ENCODE measurements around the gene MTG2. TPM values are rescaled to one million over a fixed set of nuclear protein-coding genes. Genes with fewer than 3 reads are reported as not detected.
A peak's percentile ranks its signal among the peaks of the same experiment; 100 is the strongest.

The MTG2 gene
- total and polyA plus RNA-seq, 2 of the 13 experiments (the other 11 are each of a cell fraction or from before 2014, with no cell fraction given) = 20.4 to 37.8 TPM

DNA sequence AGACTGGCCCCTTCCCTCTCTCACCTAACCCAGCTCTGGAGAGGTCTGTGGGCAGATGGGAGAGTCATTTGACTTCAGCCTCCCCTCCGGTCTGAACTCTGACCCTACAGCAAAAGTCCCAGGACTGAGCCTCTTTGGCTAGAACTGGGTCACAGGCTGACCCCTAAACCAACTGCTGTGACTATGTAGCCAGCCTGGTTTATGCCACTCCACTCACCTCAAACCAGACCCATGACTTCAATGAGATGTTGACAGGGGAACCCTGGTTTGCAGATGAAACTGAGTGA, 54.6 kb downstream of the MTG2 start (continued):
- TF ChIP-seq, protein P1, sequence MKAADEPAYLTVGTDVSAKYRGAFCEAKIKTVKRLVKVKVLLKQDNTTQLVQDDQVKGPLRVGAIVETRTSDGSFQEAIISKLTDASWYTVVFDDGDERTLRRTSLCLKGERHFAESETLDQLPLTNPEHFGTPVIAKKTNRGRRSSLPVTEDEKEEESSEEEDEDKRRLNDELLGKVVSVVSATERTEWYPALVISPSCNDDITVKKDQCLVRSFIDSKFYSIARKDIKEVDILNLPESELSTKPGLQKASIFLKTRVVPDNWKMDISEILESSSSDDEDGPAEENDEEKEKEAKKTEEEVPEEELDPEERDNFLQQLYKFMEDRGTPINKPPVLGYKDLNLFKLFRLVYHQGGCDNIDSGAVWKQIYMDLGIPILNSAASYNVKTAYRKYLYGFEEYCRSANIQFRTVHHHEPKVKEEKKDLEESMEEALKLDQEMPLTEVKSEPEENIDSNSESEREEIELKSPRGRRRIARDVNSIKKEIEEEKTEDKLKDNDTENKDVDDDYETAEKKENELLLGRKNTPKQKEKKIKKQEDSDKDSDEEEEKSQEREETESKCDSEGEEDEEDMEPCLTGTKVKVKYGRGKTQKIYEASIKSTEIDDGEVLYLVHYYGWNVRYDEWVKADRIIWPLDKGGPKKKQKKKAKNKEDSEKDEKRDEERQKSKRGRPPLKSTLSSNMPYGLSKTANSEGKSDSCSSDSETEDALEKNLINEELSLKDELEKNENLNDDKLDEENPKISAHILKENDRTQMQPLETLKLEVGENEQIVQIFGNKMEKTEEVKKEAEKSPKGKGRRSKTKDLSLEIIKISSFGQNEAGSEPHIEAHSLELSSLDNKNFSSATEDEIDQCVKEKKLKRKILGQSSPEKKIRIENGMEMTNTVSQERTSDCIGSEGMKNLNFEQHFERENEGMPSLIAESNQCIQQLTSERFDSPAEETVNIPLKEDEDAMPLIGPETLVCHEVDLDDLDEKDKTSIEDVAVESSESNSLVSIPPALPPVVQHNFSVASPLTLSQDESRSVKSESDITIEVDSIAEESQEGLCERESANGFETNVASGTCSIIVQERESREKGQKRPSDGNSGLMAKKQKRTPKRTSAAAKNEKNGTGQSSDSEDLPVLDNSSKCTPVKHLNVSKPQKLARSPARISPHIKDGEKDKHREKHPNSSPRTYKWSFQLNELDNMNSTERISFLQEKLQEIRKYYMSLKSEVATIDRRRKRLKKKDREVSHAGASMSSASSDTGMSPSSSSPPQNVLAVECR (CRISPR knock-in tag; IDR thresholded peaks at IDR 0.05; ENCODE audit: borderline replicate concordance) = 0 out of 2 replicates have a peak, but pooled peaks have one; percentile 4
- TF ChIP-seq HOXA7 (CRISPR knock-in tag; IDR thresholded peaks at IDR 0.05) (no peak), CBX5 (CRISPR knock-in tag; IDR thresholded peaks at IDR 0.05; ENCODE audit: borderline replicate concordance) (no peak), ARNT (IDR thresholded peaks at IDR 0.05) (no peak), NFE2L1 (CRISPR knock-in tag; IDR thresholded peaks at IDR 0.05; ENCODE audit: borderline replicate concordance) (no peak), EZH2 (conservative IDR thresholded peaks at IDR 0.05; ENCODE audit: low read depth, low read length) (no peak), ZNF180 (CRISPR knock-in tag; IDR thresholded peaks at IDR 0.05; ENCODE audit: borderline replicate concordance, low read depth) (0 out of 2 replicates have a peak, but pooled peaks have one; percentile 53), ZNF354B (CRISPR knock-in tag; IDR thresholded peaks at IDR 0.05) (no peak), KDM3A (CRISPR knock-in tag; IDR thresholded peaks at IDR 0.05; ENCODE audit: low read depth) (no peak), ZNF777 (CRISPR knock-in tag; IDR thresholded peaks at IDR 0.05) (peak; percentile 45; the same call in 1 of the 2 replicates), ZNF160 (CRISPR knock-in tag; IDR thresholded peaks at IDR 0.05) (no peak), ZBTB20 (CRISPR knock-in tag; IDR thresholded peaks at IDR 0.05; ENCODE audit: borderline replicate concordance, low read depth) (no peak), ZNF83 (CRISPR knock-in tag; IDR thresholded peaks at IDR 0.05; ENCODE audit: borderline replicate concordance) (no peak), ZNF431 (CRISPR knock-in tag; IDR thresholded peaks at IDR 0.05; ENCODE audit: borderline replicate concordance, low read depth) (peak; percentile 8; the same call in 1 of the 2 replicates), RCOR2 (CRISPR knock-in tag; IDR thresholded peaks at IDR 0.05) (peak; percentile 22; the same call in 1 of the 2 replicates)
- TF ChIP-seq, protein P2, sequence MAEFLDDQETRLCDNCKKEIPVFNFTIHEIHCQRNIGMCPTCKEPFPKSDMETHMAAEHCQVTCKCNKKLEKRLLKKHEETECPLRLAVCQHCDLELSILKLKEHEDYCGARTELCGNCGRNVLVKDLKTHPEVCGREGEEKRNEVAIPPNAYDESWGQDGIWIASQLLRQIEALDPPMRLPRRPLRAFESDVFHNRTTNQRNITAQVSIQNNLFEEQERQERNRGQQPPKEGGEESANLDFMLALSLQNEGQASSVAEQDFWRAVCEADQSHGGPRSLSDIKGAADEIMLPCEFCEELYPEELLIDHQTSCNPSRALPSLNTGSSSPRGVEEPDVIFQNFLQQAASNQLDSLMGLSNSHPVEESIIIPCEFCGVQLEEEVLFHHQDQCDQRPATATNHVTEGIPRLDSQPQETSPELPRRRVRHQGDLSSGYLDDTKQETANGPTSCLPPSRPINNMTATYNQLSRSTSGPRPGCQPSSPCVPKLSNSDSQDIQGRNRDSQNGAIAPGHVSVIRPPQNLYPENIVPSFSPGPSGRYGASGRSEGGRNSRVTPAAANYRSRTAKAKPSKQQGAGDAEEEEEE (CRISPR knock-in tag; IDR thresholded peaks at IDR 0.05; ENCODE audit: borderline replicate concordance) = 0 out of 2 replicates have a peak, but pooled peaks have one; percentile 81
- TF ChIP-seq, protein P3, sequence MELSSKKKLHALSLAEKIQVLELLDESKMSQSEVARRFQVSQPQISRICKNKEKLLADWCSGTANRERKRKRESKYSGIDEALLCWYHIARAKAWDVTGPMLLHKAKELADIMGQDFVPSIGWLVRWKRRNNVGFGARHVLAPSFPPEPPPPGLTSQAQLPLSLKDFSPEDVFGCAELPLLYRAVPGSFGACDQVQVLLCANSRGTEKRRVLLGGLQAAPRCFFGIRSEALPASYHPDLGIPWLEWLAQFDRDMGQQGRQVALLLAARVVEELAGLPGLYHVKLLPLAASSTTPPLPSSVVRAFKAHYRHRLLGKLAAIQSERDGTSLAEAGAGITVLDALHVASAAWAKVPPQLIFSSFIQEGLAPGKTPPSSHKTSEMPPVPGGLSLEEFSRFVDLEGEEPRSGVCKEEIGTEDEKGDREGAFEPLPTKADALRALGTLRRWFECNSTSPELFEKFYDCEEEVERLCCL (CRISPR knock-in tag; IDR thresholded peaks at IDR 0.05; ENCODE audit: borderline replicate concordance) = no peak
- TF ChIP-seq, protein P4, sequence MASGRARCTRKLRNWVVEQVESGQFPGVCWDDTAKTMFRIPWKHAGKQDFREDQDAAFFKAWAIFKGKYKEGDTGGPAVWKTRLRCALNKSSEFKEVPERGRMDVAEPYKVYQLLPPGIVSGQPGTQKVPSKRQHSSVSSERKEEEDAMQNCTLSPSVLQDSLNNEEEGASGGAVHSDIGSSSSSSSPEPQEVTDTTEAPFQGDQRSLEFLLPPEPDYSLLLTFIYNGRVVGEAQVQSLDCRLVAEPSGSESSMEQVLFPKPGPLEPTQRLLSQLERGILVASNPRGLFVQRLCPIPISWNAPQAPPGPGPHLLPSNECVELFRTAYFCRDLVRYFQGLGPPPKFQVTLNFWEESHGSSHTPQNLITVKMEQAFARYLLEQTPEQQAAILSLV (CRISPR knock-in tag; IDR thresholded peaks at IDR 0.05; ENCODE audit: borderline replicate concordance) = peak; percentile 1; the same call in 1 of the 2 replicates
- TF ChIP-seq, protein P5, sequence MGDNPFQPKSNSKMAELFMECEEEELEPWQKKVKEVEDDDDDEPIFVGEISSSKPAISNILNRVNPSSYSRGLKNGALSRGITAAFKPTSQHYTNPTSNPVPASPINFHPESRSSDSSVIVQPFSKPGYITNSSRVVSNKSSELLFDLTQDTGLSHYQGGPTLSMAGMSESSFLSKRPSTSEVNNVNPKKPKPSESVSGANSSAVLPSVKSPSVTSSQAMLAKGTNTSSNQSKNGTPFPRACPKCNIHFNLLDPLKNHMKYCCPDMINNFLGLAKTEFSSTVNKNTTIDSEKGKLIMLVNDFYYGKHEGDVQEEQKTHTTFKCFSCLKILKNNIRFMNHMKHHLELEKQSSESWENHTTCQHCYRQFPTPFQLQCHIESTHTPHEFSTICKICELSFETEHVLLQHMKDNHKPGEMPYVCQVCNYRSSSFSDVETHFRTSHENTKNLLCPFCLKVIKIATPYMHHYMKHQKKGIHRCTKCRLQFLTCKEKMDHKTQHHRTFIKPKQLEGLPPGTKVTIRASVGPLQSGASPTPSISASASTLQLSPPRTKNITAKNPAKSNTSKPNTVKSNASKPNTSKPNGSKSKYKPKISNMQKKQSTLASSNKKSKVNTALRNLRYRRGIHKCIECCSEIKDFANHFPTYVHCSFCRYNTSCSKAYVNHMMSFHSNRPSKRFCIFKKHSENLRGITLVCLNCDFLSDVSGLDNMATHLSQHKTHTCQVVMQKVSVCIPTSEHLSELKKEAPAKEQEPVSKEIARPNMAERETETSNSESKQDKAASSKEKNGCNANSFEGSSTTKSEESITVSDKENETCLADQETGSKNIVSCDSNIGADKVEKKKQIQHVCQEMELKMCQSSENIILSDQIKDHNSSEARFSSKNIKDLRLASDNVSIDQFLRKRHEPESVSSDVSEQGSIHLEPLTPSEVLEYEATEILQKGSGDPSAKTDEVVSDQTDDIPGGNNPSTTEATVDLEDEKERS (CRISPR knock-in tag; IDR thresholded peaks at IDR 0.05) = 0 out of 2 replicates have a peak, but pooled peaks have one; percentile 41

All from HepG2 (cell line).